ENCODE measurements around the gene LRP2BP.

The LRP2BP gene

GRCh38 chr4:185381288-185382196, 14.2 kb downstream of the LRP2BP start:
- TF ChIP-seq CTCF (conservative IDR thresholded peaks at IDR 0.05), result no peak
- no peak for TF ChIP-seq ZFX (IDR thresholded peaks at IDR 0.05)
- no peak overlapping the region for H3K27ac ChIP-seq

- TF ChIP-seq ZFX (IDR thresholded peaks at IDR 0.05) (no peak), CTCF (conservative IDR thresholded peaks at IDR 0.05) (no peak)
- H3K27ac ChIP-seq, result no peak overlapping the region
Observed at GRCh38 chr4:185380320-185380719, 15.4 kb downstream of the LRP2BP start.

GRCh38 chr4:185379326-185380295, 16.1 kb downstream of the LRP2BP start:
- TF ChIP-seq ZFX (IDR thresholded peaks at IDR 0.05) (no peak), CTCF (conservative IDR thresholded peaks at IDR 0.05) (no peak)
- no peak overlapping the region for H3K27ac ChIP-seq

- H3K27ac ChIP-seq, result no peak overlapping the region
- TF ChIP-seq ZFX (IDR thresholded peaks at IDR 0.05) (no peak), CTCF (conservative IDR thresholded peaks at IDR 0.05) (no peak)
Observed at GRCh38 chr4:185378264-185378663, 17.5 kb downstream of the LRP2BP start.

GRCh38 chr4:185374573-185374972, 21.2 kb downstream of the LRP2BP start:
- H3K27ac ChIP-seq, result no peak overlapping the region
- no peak for TF ChIP-seq CTCF (conservative IDR thresholded peaks at IDR 0.05)
- TF ChIP-seq ZFX (IDR thresholded peaks at IDR 0.05), result no peak

- TF ChIP-seq CTCF (conservative IDR thresholded peaks at IDR 0.05) (no peak), ZFX (IDR thresholded peaks at IDR 0.05) (no peak)
- no peak overlapping the region for H3K27ac ChIP-seq
Observed at GRCh38 chr4:185374027-185374426, 21.7 kb downstream of the LRP2BP start.

All from C4-2B (cell line).